A549 (cell line): Measurements from ENCODE around the gene IL10. TPM values are rescaled to one million over a fixed set of nuclear protein-coding genes. Genes with fewer than 3 reads are reported as not detected.

ENCODE experiments used
- ATAC-seq, 2 experiments: fragments of 200-7000 bp in 1 of 2; fragments of >200 bp in 1 of 2; cut with Nextera tagmentation in 1 of 2; cut with Tn5 transposase in 1 of 2; 3 replicates each; pipeline versions ENCODE4 v1.8.0 to v1.9.1; 2018 to 2020; ENCODE audit warnings: mild to moderate bottlenecking in 1 of 2, moderate library complexity in 1 of 2
- CTCF ChIA-PET: fragments of 300-600 bp; sonication (Branson Sonifier 250); formaldehyde crosslinking; extraction: SDS; loops from one replicate; lab custom pipeline; 2021; ENCODE audit warnings: antibody characterized with exemption, inconsistent platforms; lab: Yijun Ruan, JAX
- POLR2A ChIA-PET: fragments of 350-600 bp; formaldehyde crosslinking; extraction: SDS; loops from one replicate; lab custom pipeline; 2021; ENCODE audit warnings: antibody characterized with exemption, inconsistent platforms; lab: Yijun Ruan, JAX
- DNase-seq, 2 experiments: peaks; one replicate each; pipeline versions ENCODE4 v3.0.0 to v3.0.0-alpha.2; 2011 to 2016; ENCODE audit warnings: low read depth in 1 of 2, low spot score in 1 of 2
- FAIRE-seq: peaks from 2 replicates; lab custom pipeline; 2011; peaks lifted over from hg19 to GRCh38; lab: Jason Lieb, UNC
- H3K27ac ChIP-seq, 2 experiments: fragments of >200 bp; sonication (Bioruptor Twin); formaldehyde crosslinking; 3 replicates each; pipeline ENCODE4 v1.5.1; 2016 to 2017
- H3K4me1 ChIP-seq: fragments of >200 bp; sonication (Bioruptor Twin); formaldehyde crosslinking; 3 replicates; pipeline ENCODE4 v1.6.1; 2016
- H3K4me2 ChIP-seq: fragments of >200 bp; sonication (Bioruptor Twin); formaldehyde crosslinking; 3 replicates; pipeline ENCODE4 v1.6.1; 2016
- H3K4me3 ChIP-seq: fragments of >200 bp; sonication (Bioruptor Twin); formaldehyde crosslinking; 3 replicates; pipeline ENCODE4 v1.5.1; 2016
- H3K9me3 ChIP-seq: fragments of >200 bp; sonication (Bioruptor Twin); formaldehyde crosslinking; 3 replicates; pipeline ENCODE4 v1.6.1; 2016
- BHLHE40 ChIP-seq: IDR thresholded peaks from 2 replicates; pipeline ENCODE4 v1.6.1; 2012; ENCODE audit warnings: low read depth, low read length, inconsistent platforms
- CBX2 ChIP-seq: fragments of 200-600 bp; sonication (generic); IDR thresholded peaks from 2 replicates; pipeline ENCODE4 v1.6.1; 2016; ENCODE audit warnings: low read depth, mild to moderate bottlenecking, borderline replicate concordance
- CBX8 ChIP-seq: fragments of 200-600 bp; sonication (generic); IDR thresholded peaks from 2 replicates; pipeline ENCODE4 v1.6.1; 2016
- CHD4 ChIP-seq: fragments of 200-600 bp; sonication (generic); IDR thresholded peaks from 2 replicates; pipeline ENCODE4 v1.6.1; 2016; ENCODE audit warnings: antibody characterized with exemption, mild to moderate bottlenecking, borderline replicate concordance
- EP300 ChIP-seq, 2 experiments: fragments of >200 bp; sonication (Bioruptor Twin); formaldehyde crosslinking; IDR thresholded peaks; 2 replicates in 1 of 2; 3 replicates in 1 of 2; pipeline ENCODE4 v1.6.1; 2016 to 2017
- FOXS1 ChIP-seq: fragments of 250-450 bp; sonication (Bioruptor Pico); IDR thresholded peaks from 2 replicates; pipeline ENCODE4 v1.5.0; 2020; ENCODE audit warnings: mild to moderate bottlenecking, moderate library complexity
- HDAC2 ChIP-seq: fragments of 200-600 bp; sonication (generic); IDR thresholded peaks from 2 replicates; pipeline ENCODE4 v1.6.1; 2016
- HOXB13 ChIP-seq: fragments of 250-450 bp; sonication (Bioruptor Pico); IDR thresholded peaks from 2 replicates; pipeline ENCODE4 v1.5.0; 2020; ENCODE audit warnings: low read depth, mild to moderate bottlenecking, moderate library complexity
- HOXB5 ChIP-seq: fragments of 250-450 bp; sonication (Bioruptor Pico); IDR thresholded peaks from 2 replicates; pipeline ENCODE4 v1.5.0; 2020; ENCODE audit warnings: mild to moderate bottlenecking, moderate library complexity
- JUNB ChIP-seq: fragments of >200 bp; sonication (Bioruptor Twin); formaldehyde crosslinking; IDR thresholded peaks from 2 replicates; pipeline ENCODE4 v1.6.1; 2016
- KDM1A ChIP-seq: fragments of 200-600 bp; sonication (generic); IDR thresholded peaks from 2 replicates; pipeline ENCODE4 v1.6.1; 2016; ENCODE audit warnings: low read depth, mild to moderate bottlenecking
- MAFK ChIP-seq: fragments of 450-650 bp; IDR thresholded peaks from 2 replicates; pipeline ENCODE4 v1.6.1; 2014; ENCODE audit not compliant: partially characterized antibody
- NFE2L2 ChIP-seq: fragments of 150-350 bp; conservative IDR thresholded peaks from 2 replicates; pipeline ENCODE4 v1.6.1; 2014; ENCODE audit warnings: low read length
- NPAS2 ChIP-seq: fragments of 250-450 bp; sonication (Bioruptor Pico); IDR thresholded peaks from 2 replicates; pipeline ENCODE4 v1.8.0; 2022; ENCODE audit warnings: mild to moderate bottlenecking, moderate library complexity, borderline replicate concordance
- PHF8 ChIP-seq: fragments of 200-600 bp; sonication (generic); IDR thresholded peaks from 2 replicates; pipeline ENCODE4 v1.6.1; 2016; ENCODE audit warnings: low read depth, mild to moderate bottlenecking, antibody characterized with exemption, moderate library complexity, borderline replicate concordance
- POLR2A ChIP-seq: IDR thresholded peaks from 2 replicates; pipeline ENCODE4 v1.6.1; 2012; ENCODE audit warnings: mild to moderate bottlenecking, low read length
- SREBF2 ChIP-seq: fragments of 450-650 bp; IDR thresholded peaks from 2 replicates; pipeline ENCODE4 v1.6.1; 2014; ENCODE audit warnings: mild to moderate bottlenecking, moderate library complexity
- ZC3H11A ChIP-seq: fragments of 450-650 bp; IDR thresholded peaks from 2 replicates; pipeline ENCODE4 v1.6.1; 2014; ENCODE audit warnings: antibody characterized with exemption, mild to moderate bottlenecking
- WGBS: methylation state at CpG from one replicate; pipeline ENCODE4 v1.1.6; 2017; ENCODE audit errors: missing lambda C conversion rate; 5-methylcytosine and 5-hydroxymethylcytosine counted together
- polyA plus RNA-seq, 4 experiments: library from polyadenylated mRNA; depleted of rRNA in 3 of 4; stranded (reverse); fragments of >200 nt; fragmentation: RNase III in 1 of 4; extraction: RNeasy Plus Mini Kit Qiagen cat#74134 plus additional on column Dnase treatment in 1 of 4; gene quantifications; 2 replicates in 3 of 4; 3 replicates in 1 of 4; pipeline ENCODE4 v1.2.3, GENCODE V29; 2011 to 2017
- TF ChIP-seq, protein P1 (sequence below): fragments of >200 bp; sonication (Bioruptor Twin); formaldehyde crosslinking; IDR thresholded peaks from 3 replicates; pipeline ENCODE4 v1.6.1; 2016
- TF ChIP-seq, protein P2 (sequence below): fragments of >200 bp; sonication (Bioruptor Twin); formaldehyde crosslinking; IDR thresholded peaks from 2 replicates; pipeline ENCODE4 v1.6.1; 2016
- TF ChIP-seq, protein P3 (sequence below): fragments of 450-650 bp; IDR thresholded peaks from 2 replicates; pipeline ENCODE4 v1.6.1; 2014; ENCODE audit warnings: antibody characterized with exemption
- TF ChIP-seq, protein P4 (sequence below): IDR thresholded peaks from 2 replicates; pipeline ENCODE4 v1.6.1; 2012; ENCODE audit warnings: low read depth, borderline replicate concordance
- TF ChIP-seq, protein P5 (sequence below): fragments of 150-350 bp; IDR thresholded peaks from 2 replicates; pipeline ENCODE4 v1.6.1; 2014; ENCODE audit warnings: low read depth, mild to moderate bottlenecking, low read length

The IL10 gene
- polyA plus RNA-seq, 2 of the 4 experiments (the other 2 are of a cell fraction) = not detected

DNA sequence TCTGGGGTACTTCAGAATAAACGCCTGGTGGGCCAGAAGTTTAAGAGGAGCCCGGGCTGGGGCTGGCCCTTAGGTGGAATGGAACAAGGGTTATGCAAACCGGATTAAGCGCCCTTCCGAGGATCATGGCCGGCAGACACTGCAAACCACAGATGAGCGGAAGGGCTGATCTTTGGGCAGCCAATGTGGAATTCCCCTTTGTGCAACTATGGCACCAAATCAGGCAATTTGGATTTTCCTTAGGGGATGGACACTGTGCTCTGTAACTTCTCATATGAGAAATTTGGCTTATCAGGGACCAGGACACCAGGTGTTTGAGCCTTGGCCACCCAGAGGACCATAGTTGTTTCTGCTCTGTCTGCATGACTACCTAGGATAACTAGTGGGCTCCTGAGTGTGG, 5.7 kb upstream of the IL10 start (continued):
- TF ChIP-seq PHF8 = no peak
- no peak for TF ChIP-seq CHD4
- no peak for TF ChIP-seq POLR2A
- no peak for TF ChIP-seq HDAC2
- TF ChIP-seq, protein P1, sequence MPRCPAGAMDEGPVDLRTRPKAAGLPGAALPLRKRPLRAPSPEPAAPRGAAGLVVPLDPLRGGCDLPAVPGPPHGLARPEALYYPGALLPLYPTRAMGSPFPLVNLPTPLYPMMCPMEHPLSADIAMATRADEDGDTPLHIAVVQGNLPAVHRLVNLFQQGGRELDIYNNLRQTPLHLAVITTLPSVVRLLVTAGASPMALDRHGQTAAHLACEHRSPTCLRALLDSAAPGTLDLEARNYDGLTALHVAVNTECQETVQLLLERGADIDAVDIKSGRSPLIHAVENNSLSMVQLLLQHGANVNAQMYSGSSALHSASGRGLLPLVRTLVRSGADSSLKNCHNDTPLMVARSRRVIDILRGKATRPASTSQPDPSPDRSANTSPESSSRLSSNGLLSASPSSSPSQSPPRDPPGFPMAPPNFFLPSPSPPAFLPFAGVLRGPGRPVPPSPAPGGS = no peak

DNA sequence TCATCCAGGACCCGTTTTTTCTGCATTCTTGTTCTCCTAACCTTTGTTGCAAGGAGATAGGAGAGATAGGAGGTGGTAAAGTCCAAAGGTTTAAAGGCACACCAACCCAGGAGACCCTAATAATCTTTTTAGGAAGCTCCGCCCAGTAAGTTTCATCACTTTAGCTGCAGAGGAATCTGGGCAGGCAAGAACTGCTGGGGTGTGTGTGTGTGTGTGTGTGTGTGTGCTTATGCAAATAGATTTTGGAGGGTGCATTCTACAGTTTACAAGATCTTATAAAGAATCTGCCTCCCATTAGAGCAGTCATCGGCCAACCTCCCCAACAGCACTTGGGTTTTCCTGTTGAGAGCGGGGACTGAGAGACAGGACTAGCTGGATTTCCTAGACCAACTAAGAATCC, 3.9 kb upstream of the IL10 start:
- FAIRE-seq = no peak

DNA sequence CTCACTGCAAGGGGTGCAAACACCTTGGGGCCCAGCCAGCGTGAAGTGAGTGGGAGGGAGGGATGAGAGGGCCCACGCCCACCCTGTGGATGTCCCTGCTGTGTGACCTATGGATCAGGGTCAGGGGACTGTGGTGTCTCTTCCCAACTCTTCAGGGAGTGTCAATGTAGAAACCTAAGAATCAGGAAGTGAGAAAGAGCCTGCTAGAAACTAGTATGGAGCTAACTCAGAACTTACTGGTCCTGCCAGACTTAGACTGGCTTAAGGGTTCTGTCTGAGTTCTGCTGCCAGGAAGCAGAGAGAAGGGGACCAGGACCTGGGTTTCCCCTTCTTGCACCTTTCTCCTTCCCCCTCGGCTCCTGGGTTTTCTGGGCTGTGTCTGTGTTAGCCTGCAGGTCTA, 1.8 kb upstream of the IL10 start:
- ATAC-seq (no peak), FAIRE-seq (no peak), DNase-seq (no peak)
- H3K4me1 ChIP-seq = no peaks in the 10 kb centered on the region
- no peak overlapping the region for H3K4me3 ChIP-seq
- no peak overlapping the region for H3K27ac ChIP-seq
- CTCF ChIA-PET = interaction anchor here (1.0 to 2.3 kb wide), 7 partner anchors 8 to 138 kb away, joined by 3 to 9 read pairs (median 5); no protein-coding TSS in a partner anchor
- POLR2A ChIA-PET = no interaction called here
- no peak for TF ChIP-seq ZC3H11A
- no peak for TF ChIP-seq CBX2
- TF ChIP-seq NFE2L2 = no peak
- TF ChIP-seq, protein P2, sequence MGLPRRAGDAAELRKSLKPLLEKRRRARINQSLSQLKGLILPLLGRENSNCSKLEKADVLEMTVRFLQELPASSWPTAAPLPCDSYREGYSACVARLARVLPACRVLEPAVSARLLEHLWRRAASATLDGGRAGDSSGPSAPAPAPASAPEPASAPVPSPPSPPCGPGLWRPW = no peak
- TF ChIP-seq CHD4 = no peak
- TF ChIP-seq KDM1A = no peak
- TF ChIP-seq, protein P3, sequence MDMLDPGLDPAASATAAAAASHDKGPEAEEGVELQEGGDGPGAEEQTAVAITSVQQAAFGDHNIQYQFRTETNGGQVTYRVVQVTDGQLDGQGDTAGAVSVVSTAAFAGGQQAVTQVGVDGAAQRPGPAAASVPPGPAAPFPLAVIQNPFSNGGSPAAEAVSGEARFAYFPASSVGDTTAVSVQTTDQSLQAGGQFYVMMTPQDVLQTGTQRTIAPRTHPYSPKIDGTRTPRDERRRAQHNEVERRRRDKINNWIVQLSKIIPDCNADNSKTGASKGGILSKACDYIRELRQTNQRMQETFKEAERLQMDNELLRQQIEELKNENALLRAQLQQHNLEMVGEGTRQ = no peak
- no peak for TF ChIP-seq JUNB
- no peak for TF ChIP-seq NPAS2 (CRISPR knock-in tag)
- no peak for TF ChIP-seq BHLHE40
- 28% methylated on average over 3 of the region's 3 CpGs for WGBS
- no peaks in the 10 kb centered on the region for H3K9me3 ChIP-seq
- no peak overlapping the region for H3K4me2 ChIP-seq

More for the DNA sequence above, 3.9 kb upstream of the IL10 start:
- Histone ChIP-seq H3K4me2 (no peak overlapping the region), H3K9me3 (no peaks in the 10 kb centered on the region), H3K4me3 (no peak overlapping the region), H3K27ac (no peak overlapping the region), H3K4me1 (no peaks in the 10 kb centered on the region)
- ChIA-PET CTCF (interaction anchor here (1.0 to 2.3 kb wide), 4 partner anchors 8 to 136 kb away, joined by 3 to 9 read pairs (median 6); no protein-coding TSS in a partner anchor), POLR2A (no interaction called here)
- no peak for DNase-seq
- WGBS = 61% methylated on average over 4 of the region's 4 CpGs
- ATAC-seq = no peak
- TF ChIP-seq CBX8 (no peak), MAFK (no peak), HOXB5 (CRISPR knock-in tag) (no peak), NFE2L2 (no peak), SREBF2 (no peak), JUNB (no peak), FOXS1 (CRISPR knock-in tag) (no peak), CBX2 (no peak), EP300 (IDR thresholded peaks at IDR 0.05) (no peak), HOXB13 (CRISPR knock-in tag) (no peak)
- TF ChIP-seq, protein P4, sequence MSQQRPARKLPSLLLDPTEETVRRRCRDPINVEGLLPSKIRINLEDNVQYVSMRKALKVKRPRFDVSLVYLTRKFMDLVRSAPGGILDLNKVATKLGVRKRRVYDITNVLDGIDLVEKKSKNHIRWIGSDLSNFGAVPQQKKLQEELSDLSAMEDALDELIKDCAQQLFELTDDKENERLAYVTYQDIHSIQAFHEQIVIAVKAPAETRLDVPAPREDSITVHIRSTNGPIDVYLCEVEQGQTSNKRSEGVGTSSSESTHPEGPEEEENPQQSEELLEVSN = no peak
- TF ChIP-seq, protein P5, sequence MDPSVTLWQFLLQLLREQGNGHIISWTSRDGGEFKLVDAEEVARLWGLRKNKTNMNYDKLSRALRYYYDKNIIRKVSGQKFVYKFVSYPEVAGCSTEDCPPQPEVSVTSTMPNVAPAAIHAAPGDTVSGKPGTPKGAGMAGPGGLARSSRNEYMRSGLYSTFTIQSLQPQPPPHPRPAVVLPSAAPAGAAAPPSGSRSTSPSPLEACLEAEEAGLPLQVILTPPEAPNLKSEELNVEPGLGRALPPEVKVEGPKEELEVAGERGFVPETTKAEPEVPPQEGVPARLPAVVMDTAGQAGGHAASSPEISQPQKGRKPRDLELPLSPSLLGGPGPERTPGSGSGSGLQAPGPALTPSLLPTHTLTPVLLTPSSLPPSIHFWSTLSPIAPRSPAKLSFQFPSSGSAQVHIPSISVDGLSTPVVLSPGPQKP = no peak
